ENCODE measurements around the gene ITPK1.
A peak's percentile ranks its signal among the peaks of the same experiment; 100 is the strongest.

The ITPK1 gene

GRCh38 chr14:93035585-93035916 lies 80.2 kb downstream of the ITPK1 start:
- Histone ChIP-seq H3K36me3 (ENCODE audit: control insufficient read depth in 2 of 2, insufficient read depth in 1 of 2, low read length in 2 of 2) (no peaks in the 10 kb centered on the region), H3K4me1 (ENCODE audit: control insufficient read depth, insufficient read depth, low read length) (peaks cover 10% of the 10 kb centered on the region), H3K27ac (ENCODE audit: extremely low read depth, low read depth, low read length) (no peak overlapping the region), H3K4me3 (ENCODE audit: low read depth, low read length) (no peak overlapping the region), H3K9me3 (ENCODE audit: control insufficient read depth, insufficient read depth, low read depth, low read length) (no peaks in the 10 kb centered on the region)
- CTCF ChIA-PET = interaction anchor here (1.1 to 1.6 kb wide), 2 partner anchors 12 to 38 kb away, joined by 3 read pairs; no protein-coding TSS in a partner anchor
- POLR2A ChIA-PET = no interaction called here
- TF ChIP-seq ZNF10 (tag by site-specific recombination; IDR thresholded peaks at IDR 0.05) (no peak), ZNF785 (tag by site-specific recombination; IDR thresholded peaks at IDR 0.05) (no peak), ZNF341 (tag by site-specific recombination; IDR thresholded peaks at IDR 0.05; ENCODE audit: low read depth) (no peak), ZFHX2 (tag by site-specific recombination; conservative IDR thresholded peaks at IDR 0.05) (no peak), MZF1 (tag by site-specific recombination; IDR thresholded peaks at IDR 0.05; ENCODE audit: borderline replicate concordance) (no peak), ZNF140 (tag by site-specific recombination; IDR thresholded peaks at IDR 0.05) (no peak), ZNF16 (tag by site-specific recombination; IDR thresholded peaks at IDR 0.05; ENCODE audit: low read depth) (no peak), HOXD13 (CRISPR knock-in tag; IDR thresholded peaks at IDR 0.05; ENCODE audit: borderline replicate concordance) (no peak), FEZF1 (tag by site-specific recombination; IDR thresholded peaks at IDR 0.05) (no peak), ZNF302 (tag by site-specific recombination; IDR thresholded peaks at IDR 0.05; ENCODE audit: low read depth) (no peak), OSR2 (tag by site-specific recombination; IDR thresholded peaks at IDR 0.05) (no peak), ZNF398 (tag by site-specific recombination; IDR thresholded peaks at IDR 0.05) (no peak), ZBTB44 (tag by site-specific recombination; IDR thresholded peaks at IDR 0.05) (no peak), ZNF548 (tag by site-specific recombination; IDR thresholded peaks at IDR 0.05) (no peak), KLF7 (tag by site-specific recombination; IDR thresholded peaks at IDR 0.05; ENCODE audit: borderline replicate concordance) (no peak), ZSCAN23 (tag by site-specific recombination; IDR thresholded peaks at IDR 0.05) (no peak), ELK4 (IDR thresholded peaks at IDR 0.05; ENCODE audit: borderline replicate concordance, low read depth, low read length) (no peak)

- no peak for TF ChIP-seq ZNF133 (tag by site-specific recombination; IDR thresholded peaks at IDR 0.05)
- no peak for TF ChIP-seq ZFP41 (tag by site-specific recombination; IDR thresholded peaks at IDR 0.05; ENCODE audit: borderline replicate concordance)
- TF ChIP-seq ZNF501 (tag by site-specific recombination; IDR thresholded peaks at IDR 0.05) = no peak
- peak; percentile 87 for TF ChIP-seq HIC1 (tag by site-specific recombination; IDR thresholded peaks at IDR 0.05)
- Histone ChIP-seq H3K4me1 (ENCODE audit: control insufficient read depth, insufficient read depth, low read length) (peaks cover 10% of the 10 kb centered on the region), H3K27ac (ENCODE audit: extremely low read depth, low read depth, low read length) (no peak overlapping the region), H3K9me3 (ENCODE audit: control insufficient read depth, insufficient read depth, low read depth, low read length) (no peaks in the 10 kb centered on the region), H3K36me3 (ENCODE audit: control insufficient read depth in 2 of 2, insufficient read depth in 1 of 2, low read length in 2 of 2) (no peaks in the 10 kb centered on the region), H3K4me3 (ENCODE audit: low read depth, low read length) (no peak overlapping the region)
- ChIA-PET POLR2A (no interaction called here), CTCF (interaction anchor here (0.8 to 1.6 kb wide), 5 partner anchors 11 to 78 kb away, joined by 3 to 4 read pairs (median 3); no protein-coding TSS in a partner anchor)
These were observed 81.1 kb downstream of the ITPK1 start for GRCh38 chr14:93034671-93034994.
